H1 (cell line): Measurements from ENCODE around the gene HHIPL2.

Experiments
- RXRA ChIP-seq: IDR thresholded peaks from 2 replicates; pipeline ENCODE4 v1.6.1; 2011; ENCODE audit warnings: low read depth, mild to moderate bottlenecking, low read length, moderate library complexity; ENCODE audit not compliant: insufficient read depth
- TF ChIP-seq, protein P1 (sequence below): IDR thresholded peaks from 2 replicates; pipeline ENCODE4 v1.6.1; 2012; ENCODE audit warnings: inconsistent platforms

DNA sequence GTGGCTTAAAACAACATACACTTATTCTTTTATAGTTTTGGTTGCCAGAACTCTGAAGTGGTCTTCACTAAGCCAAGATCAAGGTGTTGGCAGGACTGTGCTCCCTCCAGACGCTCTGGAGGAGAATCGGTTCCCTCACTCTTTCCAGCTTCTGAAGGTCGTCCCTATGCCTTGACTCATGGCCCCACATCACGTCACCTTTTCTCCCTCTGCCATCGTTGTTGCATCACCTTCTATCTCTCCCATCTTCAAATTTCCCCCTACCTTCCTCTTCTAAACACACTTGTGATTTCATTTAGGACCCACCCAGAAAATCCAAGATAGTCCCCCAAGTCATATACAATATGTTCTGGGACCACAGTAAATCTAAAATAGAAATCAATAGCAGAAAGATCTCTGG, 12.4 kb downstream of the HHIPL2 start:
- no peak for TF ChIP-seq RXRA
- TF ChIP-seq, protein P1, sequence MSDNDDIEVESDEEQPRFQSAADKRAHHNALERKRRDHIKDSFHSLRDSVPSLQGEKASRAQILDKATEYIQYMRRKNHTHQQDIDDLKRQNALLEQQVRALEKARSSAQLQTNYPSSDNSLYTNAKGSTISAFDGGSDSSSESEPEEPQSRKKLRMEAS = no peak
